DOHH2 (cell line): ENCODE data around the gene PCSK5.

Source experiments
- CTCF ChIP-seq: fragments of 200-600 bp; sonication (generic); IDR thresholded peaks from one replicate; pipeline ENCODE4 v1.5.1; 2014; ENCODE audit warnings: antibody characterized with exemption, mild to moderate bottlenecking, low read depth, low read length; ENCODE audit not compliant: poor library complexity, severe bottlenecking
- EZH2phosphoT487 ChIP-seq: fragments of 200-600 bp; sonication (generic); IDR thresholded peaks from 2 replicates; pipeline ENCODE4 v1.6.1; 2017; ENCODE audit warnings: borderline replicate concordance, mild to moderate bottlenecking, antibody characterized with exemption, low read length, moderate library complexity, mixed read lengths

GRCh38 chr9:75947233-75947632 is 56.8 kb downstream of the PCSK5 start:
- TF ChIP-seq CTCF: no peak
- no peak for TF ChIP-seq EZH2phosphoT487
